Activated CD4-positive, alpha-beta T cell treated with anti-CD3 and anti-CD28 coated beads for 4 hours (primary cell): Measurements from ENCODE around the gene SLC9A2.

Source experiments
- DNase-seq, 2 donors: peaks; one replicate each; pipeline ENCODE4 v3.0.0-alpha.2; 2020

SLC9A2 gene

DNA sequence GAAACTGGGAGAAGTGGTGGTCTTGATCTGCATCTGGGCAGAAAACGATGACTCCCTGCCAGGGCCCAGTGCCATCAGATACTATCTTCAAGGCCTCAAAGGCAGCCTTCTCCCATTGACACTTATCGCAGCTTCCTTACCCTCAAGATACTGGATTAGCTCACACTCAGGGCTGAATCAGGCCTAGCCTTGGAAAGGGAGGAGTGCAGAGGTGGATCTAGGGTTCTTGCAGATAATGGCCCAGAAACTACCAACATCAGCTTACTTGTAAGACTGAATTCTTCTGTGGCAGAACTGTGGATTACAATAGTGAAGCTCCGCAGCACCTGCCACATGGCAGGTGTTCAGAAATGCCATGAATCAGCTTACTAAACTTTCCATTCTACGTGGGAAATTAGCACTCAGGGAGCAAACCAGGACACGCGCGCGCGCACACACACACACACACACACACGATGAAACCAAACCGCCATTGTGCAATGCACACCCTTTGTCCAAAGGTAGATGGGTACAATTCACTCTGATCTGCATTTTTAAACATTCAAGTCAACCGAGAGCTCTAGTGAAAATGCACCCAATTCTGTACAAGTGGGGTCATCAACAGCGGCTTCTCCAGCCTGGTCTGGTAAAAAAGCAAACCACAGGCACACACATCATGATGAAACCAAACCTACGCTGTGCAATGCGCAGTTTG, 116.2 kb downstream of the SLC9A2 start:
- DNase-seq, result no peak

DNA sequence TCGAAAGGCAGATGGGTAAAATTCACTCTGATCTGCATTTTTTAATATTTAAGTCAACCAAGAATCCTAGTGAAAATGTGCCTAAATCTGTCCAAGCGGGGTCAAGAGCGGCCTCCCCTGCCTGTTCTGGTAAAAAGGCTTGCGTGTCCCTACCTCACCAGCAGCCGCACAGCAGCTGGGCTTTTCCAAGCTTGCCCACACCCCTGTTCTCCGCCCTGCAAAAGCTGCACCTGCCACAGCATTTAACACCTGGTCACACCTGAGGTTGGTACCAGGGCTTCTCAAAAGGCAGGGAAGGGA, 116.7 kb downstream of the SLC9A2 start:
- peak; percentile 6 to 10 for DNase-seq

DNA sequence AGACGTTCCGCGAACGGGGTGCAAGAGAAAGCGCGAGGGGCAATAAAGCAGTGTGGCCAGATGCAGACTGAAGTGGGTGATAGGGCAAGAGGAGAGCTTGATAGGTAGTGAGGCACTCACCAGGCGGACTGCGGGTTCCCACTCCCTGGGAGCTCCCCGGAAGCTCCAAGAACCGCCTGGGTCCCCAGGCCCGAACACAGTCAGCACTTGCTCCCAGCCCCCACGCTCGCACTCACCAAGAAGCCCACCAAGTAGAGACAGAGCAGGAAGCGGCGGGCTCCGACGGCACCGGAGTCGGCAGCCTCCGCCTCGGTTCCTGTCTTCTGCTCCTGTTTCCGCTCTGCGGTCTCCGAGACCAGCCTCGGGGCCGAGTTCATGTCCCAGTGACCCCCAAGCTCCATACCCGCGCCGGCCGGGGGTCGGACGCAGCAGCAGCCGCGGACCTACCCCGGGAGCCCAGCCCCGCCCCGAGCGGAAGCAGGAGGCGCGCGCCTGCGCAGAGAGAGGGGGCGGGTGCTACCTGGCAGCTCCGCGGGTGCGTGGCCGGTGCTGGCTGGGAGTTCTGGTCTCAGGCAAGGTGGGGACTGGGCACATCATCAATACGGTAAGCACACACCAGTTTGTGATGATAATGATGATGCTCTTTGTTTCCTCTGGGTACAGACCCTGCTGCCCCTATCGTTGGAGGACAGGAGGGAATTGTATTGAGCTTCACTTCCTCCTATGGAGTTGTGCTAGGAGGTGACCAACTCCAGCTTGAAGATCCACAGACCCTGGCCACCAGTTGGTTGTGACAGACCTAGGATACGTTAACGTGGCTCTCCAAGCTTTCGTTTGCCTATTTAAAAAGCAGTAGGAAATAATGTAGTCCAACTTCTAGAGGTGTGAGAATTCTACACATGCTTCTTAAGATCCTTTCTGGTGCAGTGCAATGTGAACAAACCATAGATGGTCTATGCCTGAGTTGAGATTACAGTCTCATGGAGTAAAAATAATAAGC, 117.4 kb downstream of the SLC9A2 start:
- peak; percentile 84 to 88 for DNase-seq

DNA sequence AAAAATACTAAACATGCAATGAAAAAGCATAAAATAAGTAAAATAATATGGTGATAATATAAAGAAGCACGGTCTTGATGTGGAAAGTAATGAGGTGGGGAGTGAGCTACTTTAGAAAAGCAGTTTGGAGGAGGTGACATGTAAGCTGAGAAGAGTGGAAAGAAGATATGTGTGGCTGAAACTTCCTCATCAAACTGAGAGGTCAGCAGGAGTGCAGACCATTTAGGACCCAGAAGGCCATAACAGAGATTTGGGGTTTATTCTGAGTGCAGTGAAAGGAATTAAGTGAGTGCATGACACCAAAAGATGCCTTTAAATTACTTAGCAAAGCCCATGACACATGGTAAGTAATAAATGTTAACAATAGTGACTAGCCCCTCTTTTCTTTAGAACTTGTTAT, 118.1 kb downstream of the SLC9A2 start:
- no peak for DNase-seq

DNA sequence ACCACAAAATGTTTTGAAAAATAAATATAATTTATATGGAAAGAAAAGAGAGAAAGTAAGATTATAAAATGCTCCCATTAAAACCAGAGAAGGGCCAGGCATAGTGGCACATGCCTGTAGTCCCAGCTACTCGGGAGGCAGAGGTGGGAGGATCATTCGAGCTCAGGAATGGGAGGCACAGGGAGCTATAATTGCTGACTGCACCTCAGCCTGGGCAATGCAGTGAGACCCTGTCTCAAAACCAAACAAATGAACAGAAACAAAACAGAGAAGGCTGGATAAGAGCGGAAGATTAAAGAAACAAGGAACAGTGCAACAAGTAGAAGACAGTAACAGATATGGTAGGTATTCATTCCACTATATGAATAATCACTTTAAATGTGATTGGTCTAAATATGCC, 123.9 kb downstream of the SLC9A2 start:
- DNase-seq, result no peak

DNA sequence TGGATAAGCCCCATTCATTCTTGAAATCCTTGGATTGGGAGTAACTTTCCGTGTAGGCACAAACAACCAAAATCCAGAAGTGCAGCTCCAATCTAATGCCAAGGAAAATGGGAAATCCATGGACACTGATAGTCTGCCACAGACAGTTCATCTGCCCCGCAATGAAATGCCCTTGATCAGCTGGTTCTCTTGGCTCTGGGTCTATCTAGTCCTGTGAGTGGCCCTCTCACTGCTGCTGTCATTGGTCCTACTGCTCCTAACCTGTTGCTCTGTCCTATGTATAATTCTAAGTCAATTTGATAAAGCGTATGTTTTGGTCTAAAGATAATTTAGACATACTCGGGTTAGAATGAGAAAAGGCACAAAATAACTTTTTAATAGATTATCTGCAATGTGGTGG, 128.8 kb downstream of the SLC9A2 start:
- DNase-seq, result no peak

DNA sequence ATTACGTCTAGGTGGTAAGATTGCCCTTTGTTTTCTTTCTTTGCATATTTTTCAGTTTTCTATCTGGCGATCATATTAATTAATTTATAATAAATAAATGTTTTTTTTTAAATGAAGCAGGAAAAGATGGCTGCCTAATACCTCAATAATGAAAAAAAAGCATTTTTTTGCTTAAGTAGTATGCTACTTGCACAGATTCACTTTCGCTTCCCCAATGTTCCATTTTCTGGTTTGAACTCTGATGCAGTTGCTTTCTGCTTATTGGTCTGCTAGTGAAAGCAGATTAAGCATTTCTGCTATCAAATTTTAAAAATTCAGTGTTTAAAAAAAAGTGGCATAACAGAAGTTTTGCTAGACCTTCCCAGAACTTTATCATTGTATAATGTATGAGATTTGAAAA, 130.6 kb downstream of the SLC9A2 start:
- no peak for DNase-seq

DNA sequence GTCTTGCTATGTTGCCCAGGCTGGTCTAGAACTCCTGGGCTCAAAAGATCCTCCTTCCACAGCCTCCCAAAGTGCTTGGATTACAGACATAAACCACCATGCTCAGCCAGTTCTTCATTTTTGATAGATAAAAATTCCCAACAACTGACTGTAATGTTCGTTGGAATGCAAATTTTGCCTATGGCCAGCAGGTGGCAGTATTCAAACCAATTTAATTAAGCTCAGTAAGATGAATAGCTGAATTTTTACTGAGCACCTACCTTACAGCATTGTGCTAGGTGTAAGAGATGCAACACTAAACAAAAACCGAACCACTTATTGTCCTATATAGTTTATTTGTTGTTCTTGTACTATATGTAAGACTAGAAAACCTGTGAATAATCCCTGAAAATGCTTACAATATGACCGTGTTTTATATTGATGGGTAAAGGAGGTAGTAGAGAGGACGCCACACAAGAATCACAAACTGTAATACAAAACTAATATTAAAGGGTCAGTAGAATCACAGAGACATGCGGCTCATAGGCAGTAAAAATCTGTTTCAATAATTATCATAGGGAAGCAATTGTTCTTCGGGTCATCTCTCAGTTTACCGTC, 134.3 kb downstream of the SLC9A2 start:
- DNase-seq, result peak in 1 of 2 donors; percentile 18

DNA sequence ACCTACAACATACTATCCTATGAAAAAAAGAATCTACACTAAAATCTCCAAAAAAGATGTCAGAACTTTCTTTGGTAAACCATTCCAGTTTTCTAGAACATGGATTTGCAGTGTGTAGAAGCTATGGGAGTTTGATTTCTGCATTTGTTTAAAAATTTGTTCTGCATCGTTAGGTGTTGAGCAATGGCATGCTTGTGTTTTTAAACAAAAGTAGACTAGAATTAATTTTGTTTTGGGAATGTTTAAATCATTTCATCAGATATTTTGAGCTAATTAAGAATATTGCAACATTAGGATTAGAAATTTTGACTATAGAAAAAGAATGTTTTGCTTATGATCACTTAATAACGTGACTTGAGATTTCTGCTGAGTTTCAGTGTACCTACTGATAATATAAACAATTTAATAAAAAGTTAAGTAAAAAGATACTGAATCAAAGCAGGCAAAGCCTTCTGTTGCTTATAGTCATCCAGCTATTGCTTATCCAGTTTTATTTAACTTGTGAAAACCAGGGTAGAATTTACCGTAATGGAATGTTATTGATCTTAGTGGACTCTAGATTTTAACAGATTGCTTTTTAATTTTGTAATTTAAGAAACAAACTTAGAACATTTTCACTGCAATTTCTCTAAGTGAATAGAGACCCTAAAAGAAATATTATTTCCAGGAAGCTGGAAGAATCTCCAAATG, 135.2 kb downstream of the SLC9A2 start:
- no peak for DNase-seq

DNA sequence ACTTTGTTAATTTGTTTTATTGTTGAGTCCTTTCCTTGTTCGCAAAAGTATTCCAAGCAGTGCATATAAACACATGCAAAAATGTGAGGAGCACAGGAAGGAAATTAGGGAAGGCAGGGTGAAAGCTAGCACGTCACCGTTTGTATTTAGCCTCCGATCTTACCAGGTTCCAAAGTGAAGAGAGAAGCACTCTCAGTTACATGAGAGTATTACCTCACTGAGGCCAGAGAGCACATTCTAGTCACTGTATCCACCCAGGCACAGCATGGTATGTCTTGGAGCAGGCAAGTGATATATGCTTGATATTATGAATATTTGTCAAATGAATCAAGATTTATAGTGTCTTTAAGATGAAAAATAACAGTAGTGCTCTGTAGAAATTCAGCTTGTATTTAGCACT, 135.9 kb downstream of the SLC9A2 start:
- DNase-seq, result no peak

DNA sequence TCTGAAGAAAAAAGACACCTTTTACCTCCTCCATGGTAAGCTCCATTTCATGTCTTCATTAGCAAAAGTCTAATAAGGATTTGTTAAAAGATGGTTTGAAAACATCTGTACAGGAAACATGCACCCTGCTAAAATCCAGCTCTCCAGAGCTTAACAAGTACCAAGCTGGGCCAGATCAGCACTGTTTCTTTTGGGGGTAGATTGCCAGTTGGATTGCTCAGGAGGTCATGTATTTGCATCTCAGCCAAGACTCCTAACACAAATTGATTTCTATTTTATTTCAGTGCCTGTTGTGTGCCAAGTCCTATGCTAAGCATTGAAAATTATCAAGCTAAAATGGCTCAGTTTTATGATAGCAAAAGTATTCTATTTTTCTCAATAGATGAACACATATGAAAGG, 139.1 kb downstream of the SLC9A2 start:
- no peak for DNase-seq
